Right atrium auricular region (tissue), 2 donors: Measurements from ENCODE around the gene LDB2. TPM values are rescaled to one million over a fixed set of nuclear protein-coding genes. Genes with fewer than 3 reads are reported as not detected.

ENCODE experiments used
- DNase-seq: peaks from one replicate; pipeline ENCODE4 v3.0.0-alpha.2; 2019; ENCODE audit warnings: low spot score
- H3K27ac ChIP-seq, 2 donors: fragments of 200-600 bp; sonication (generic); 1 replicate in 1 of 2; 2 replicates in 1 of 2; pipeline ENCODE4 v1.5.1; 2016 to 2019
- H3K27me3 ChIP-seq, 2 donors: fragments of 200-600 bp; sonication (generic); one replicate each; pipeline versions ENCODE4 v1.5.1 to v1.6.0; 2017 to 2019
- H3K36me3 ChIP-seq: fragments of 200-600 bp; sonication (generic); one replicate; pipeline ENCODE4 v1.5.1; 2016
- H3K4me1 ChIP-seq, 2 donors: fragments of 200-600 bp; sonication (generic); one replicate each; pipeline versions ENCODE4 v1.5.1 to v1.6.0; 2017 to 2019
- H3K4me3 ChIP-seq, 2 donors: fragments of 200-600 bp; sonication (generic); 1 replicate in 1 of 2; 2 replicates in 1 of 2; pipeline ENCODE4 v1.5.1; 2017 to 2019; ENCODE audit warnings: mild to moderate bottlenecking in 1 of 2, moderate library complexity in 1 of 2
- H3K9me3 ChIP-seq, 2 donors: fragments of 200-600 bp; sonication (generic); one replicate each; pipeline ENCODE4 v1.5.1; 2019
- CTCF ChIP-seq, 2 donors: fragments of 200-600 bp; sonication (generic); IDR thresholded peaks; one replicate each; pipeline ENCODE4 v1.5.1; 2019; ENCODE audit warnings: antibody characterized with exemption in 2 of 2
- total RNA-seq, 2 donors: library from RNA; depleted of rRNA; stranded (reverse); fragments of >200 nt; gene quantifications; one replicate each; pipeline ENCODE4 v1.1.0, GENCODE V29; 2016

The LDB2 gene
- total RNA-seq, 2 donors from 2014 or later = 35.2 to 64.4 TPM

GRCh38 chr4:16467061-16467460 lies 431.4 kb downstream of the LDB2 start:
- TF ChIP-seq CTCF (IDR thresholded peaks at IDR 0.05) = no peak
- no peaks in the 10 kb centered on the region for H3K27me3 ChIP-seq
- H3K27ac ChIP-seq = no peak overlapping the region
- no peaks in the 10 kb centered on the region for H3K36me3 ChIP-seq
- no peak overlapping the region for H3K4me3 ChIP-seq
- no peak for DNase-seq
- H3K9me3 ChIP-seq = peaks cover 0 to 2% of the 10 kb centered on the region in 2 donors
- no peaks in the 10 kb centered on the region for H3K4me1 ChIP-seq

- H3K9me3 ChIP-seq = no peaks in the 10 kb centered on the region
- H3K27me3 ChIP-seq = no peaks in the 10 kb centered on the region
- H3K27ac ChIP-seq = no peak overlapping the region
- no peaks in the 10 kb centered on the region for H3K4me1 ChIP-seq
- TF ChIP-seq CTCF (IDR thresholded peaks at IDR 0.05) = no peak
- DNase-seq = no peak
- H3K4me3 ChIP-seq = no peak overlapping the region
- H3K36me3 ChIP-seq = no peaks in the 10 kb centered on the region
These were observed 431.9 kb downstream of the LDB2 start for GRCh38 chr4:16466581-16466980.

GRCh38 chr4:16464651-16465050 lies 433.8 kb downstream of the LDB2 start:
- H3K4me3 ChIP-seq = no peak overlapping the region
- no peak for DNase-seq
- TF ChIP-seq CTCF (IDR thresholded peaks at IDR 0.05) = no peak
- no peaks in the 10 kb centered on the region for H3K4me1 ChIP-seq
- no peaks in the 10 kb centered on the region for H3K9me3 ChIP-seq
- no peaks in the 10 kb centered on the region for H3K36me3 ChIP-seq
- H3K27ac ChIP-seq = no peak overlapping the region
- H3K27me3 ChIP-seq = no peaks in the 10 kb centered on the region

- TF ChIP-seq CTCF (IDR thresholded peaks at IDR 0.05) = no peak
- Histone ChIP-seq H3K27ac (no peak overlapping the region), H3K4me3 (no peak overlapping the region), H3K27me3 (no peaks in the 10 kb centered on the region), H3K4me1 (no peaks in the 10 kb centered on the region), H3K9me3 (no peaks in the 10 kb centered on the region), H3K36me3 (no peaks in the 10 kb centered on the region)
- no peak for DNase-seq
These were observed 435.8 kb downstream of the LDB2 start for GRCh38 chr4:16462656-16463055.

- no peak for TF ChIP-seq CTCF (IDR thresholded peaks at IDR 0.05)
- Histone ChIP-seq H3K27me3 (no peaks in the 10 kb centered on the region), H3K4me3 (no peak overlapping the region), H3K4me1 (no peaks in the 10 kb centered on the region), H3K36me3 (no peaks in the 10 kb centered on the region), H3K9me3 (no peaks in the 10 kb centered on the region), H3K27ac (no peak overlapping the region)
- DNase-seq = no peak
These were observed 437.1 kb downstream of the LDB2 start for GRCh38 chr4:16461362-16461761.

- no peak for DNase-seq
- TF ChIP-seq CTCF (IDR thresholded peaks at IDR 0.05) = no peak
- Histone ChIP-seq H3K4me1 (no peaks in the 10 kb centered on the region), H3K27me3 (no peaks in the 10 kb centered on the region), H3K27ac (no peak overlapping the region), H3K36me3 (no peaks in the 10 kb centered on the region), H3K9me3 (no peaks in the 10 kb centered on the region), H3K4me3 (no peak overlapping the region)
These were observed 440.5 kb downstream of the LDB2 start for GRCh38 chr4:16457944-16458343.
